GM19023 (cell line): ENCODE measurements around the gene JHY.

Experiments
- ATAC-seq: cut with Tn5 transposase; IDR thresholded peaks from one replicate; pipeline ENCODE4 v1.9.1; 2021; ENCODE audit warnings: mild to moderate bottlenecking, moderate library complexity; ENCODE audit not compliant: unreplicated experiment

The JHY gene

DNA sequence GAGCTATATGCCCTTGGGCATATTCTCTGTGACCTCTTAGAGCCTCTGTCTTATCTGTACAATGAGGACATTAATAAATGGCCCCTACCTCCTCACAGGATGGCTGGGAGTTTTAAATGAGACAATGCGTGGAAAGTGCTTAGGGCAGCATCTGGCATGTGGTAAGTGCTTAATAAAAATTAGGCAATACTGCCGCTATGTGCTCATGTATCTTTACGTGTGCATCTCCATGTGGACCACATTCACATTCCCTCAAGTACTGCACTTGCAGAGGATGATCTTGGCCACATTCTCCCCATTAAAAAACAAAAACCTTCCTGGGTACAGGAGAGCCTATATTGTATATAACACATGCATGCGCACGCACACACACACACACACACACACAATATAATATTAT is 118.2 kb downstream of the JHY start:
- ATAC-seq = no peak

DNA sequence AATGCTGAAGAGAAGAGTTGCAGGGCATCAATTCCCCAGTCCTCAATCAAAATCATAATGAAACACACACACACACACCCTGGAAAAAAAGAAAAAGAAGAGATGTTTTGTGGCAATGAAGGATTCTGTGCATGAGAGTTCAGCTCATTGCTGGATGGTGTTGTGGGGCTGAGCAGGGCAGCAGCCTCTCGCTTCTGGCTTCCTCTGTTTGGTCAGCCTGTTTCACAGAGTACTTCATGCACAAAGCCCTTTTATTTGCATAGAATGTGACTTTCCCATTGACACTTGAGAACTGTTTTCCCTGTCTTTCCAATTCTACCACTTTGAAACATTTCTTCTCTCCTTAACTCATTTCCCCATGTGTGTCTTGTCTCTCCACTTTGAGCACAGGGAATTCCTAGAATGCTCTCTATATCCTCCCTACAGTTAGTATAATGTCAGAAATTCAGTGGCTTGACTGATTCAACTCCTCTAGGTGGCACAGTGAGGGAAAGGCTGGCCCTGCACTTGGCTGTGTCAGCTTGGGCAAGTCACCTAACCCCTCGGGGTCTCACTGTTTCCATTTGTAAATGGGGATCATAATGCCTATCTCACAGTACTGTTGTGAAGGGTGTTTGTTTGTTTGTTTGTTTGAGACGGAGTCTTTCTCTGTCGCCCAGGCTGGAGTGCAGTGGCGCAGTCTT is 124.4 kb downstream of the JHY start:
- ATAC-seq = no peak
